Stomach (tissue), 4 donors: ENCODE data around the gene KCNJ16.

Source experiments
- EP300 ChIP-seq: sonication (generic); formaldehyde crosslinking; IDR thresholded peaks from one replicate; pipeline ENCODE4 v1.6.1; 2017; ENCODE audit warnings: antibody characterized with exemption
- TF ChIP-seq, protein P1 (sequence below), 7 experiments: fragments of 450-650 bp in 4 of 7; fragments of 200-600 bp in 3 of 7; sonication (generic) in 3 of 7; IDR thresholded peaks; one replicate each; pipeline ENCODE4 v1.5.1; 2016 to 2019; ENCODE audit warnings: antibody characterized with exemption in 7 of 7, control low read depth in 2 of 7, mild to moderate bottlenecking in 1 of 7

DNA sequence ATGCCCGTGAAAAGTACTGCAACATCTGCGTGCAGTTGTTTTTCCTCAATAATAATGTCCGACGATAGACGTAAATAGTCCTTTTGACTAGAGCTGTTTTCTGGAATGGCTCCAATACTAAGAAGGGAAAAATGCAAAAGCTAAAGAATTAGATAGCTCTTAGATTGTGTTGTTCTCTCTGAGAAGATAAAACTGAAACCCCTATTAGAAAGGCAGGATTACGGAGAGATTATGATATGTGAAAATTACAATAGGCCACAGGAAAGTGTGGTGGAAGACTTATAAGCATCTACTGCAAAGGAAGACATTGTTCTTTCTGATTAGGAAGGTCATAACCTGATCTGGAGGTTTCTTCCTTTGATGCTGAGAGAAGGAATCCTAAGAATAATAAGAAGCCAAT is 33.5 kb upstream of the KCNJ16 start:
- TF ChIP-seq, protein P1, sequence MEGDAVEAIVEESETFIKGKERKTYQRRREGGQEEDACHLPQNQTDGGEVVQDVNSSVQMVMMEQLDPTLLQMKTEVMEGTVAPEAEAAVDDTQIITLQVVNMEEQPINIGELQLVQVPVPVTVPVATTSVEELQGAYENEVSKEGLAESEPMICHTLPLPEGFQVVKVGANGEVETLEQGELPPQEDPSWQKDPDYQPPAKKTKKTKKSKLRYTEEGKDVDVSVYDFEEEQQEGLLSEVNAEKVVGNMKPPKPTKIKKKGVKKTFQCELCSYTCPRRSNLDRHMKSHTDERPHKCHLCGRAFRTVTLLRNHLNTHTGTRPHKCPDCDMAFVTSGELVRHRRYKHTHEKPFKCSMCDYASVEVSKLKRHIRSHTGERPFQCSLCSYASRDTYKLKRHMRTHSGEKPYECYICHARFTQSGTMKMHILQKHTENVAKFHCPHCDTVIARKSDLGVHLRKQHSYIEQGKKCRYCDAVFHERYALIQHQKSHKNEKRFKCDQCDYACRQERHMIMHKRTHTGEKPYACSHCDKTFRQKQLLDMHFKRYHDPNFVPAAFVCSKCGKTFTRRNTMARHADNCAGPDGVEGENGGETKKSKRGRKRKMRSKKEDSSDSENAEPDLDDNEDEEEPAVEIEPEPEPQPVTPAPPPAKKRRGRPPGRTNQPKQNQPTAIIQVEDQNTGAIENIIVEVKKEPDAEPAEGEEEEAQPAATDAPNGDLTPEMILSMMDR (IDR thresholded peaks at IDR 0.05), result no peak
- TF ChIP-seq EP300, result no peak
